A549 treated with dexamethasone at 1 μM for 4 hours (cell line): ENCODE data around the gene GDPD5. TPM values are rescaled to one million over a fixed set of nuclear protein-coding genes. Genes with fewer than 3 reads are reported as not detected.

Experiments used
- total RNA-seq: library from RNA; stranded (reverse); fragments of 200-300 nt; extraction: Qiagen RNA extraction; gene quantifications from 5 replicates; pipeline ENCODE4 v1.2.3, GENCODE V29; 2022

The GDPD5 gene
- 7.0 to 14.7 TPM (median 12.1 TPM) in 5 replicates for total RNA-seq

GRCh38 chr11:75525433-75526191, at the start of gene GDPD5:
Gene GDPD5, minus strand, starts transcription at chr11:75525941. Its CDS starts 48,206 bp downstream, at chr11:75477735.

GRCh38 chr11:75562048-75562835, 36.5 kb upstream of the GDPD5 start, which contains the start of gene SERPINH1:
Gene SERPINH1, plus strand, starts transcription at chr11:75562253. Its CDS starts 4,097 bp downstream, at chr11:75566350.

GRCh38 chr11:75432911-75433321, 92.8 kb downstream of the GDPD5 start, which contains the start of gene KLHL35:
Gene KLHL35, minus strand, starts transcription at chr11:75433203. Its CDS starts 2,574 bp downstream, at chr11:75430629.

GRCh38 chr11:75399344-75400145, 126.2 kb downstream of the GDPD5 start, which contains the start of gene RPS3:
Gene RPS3, plus strand, starts transcription at chr11:75399518. Its CDS starts 30 bp downstream, at chr11:75399548.

Other genes starting within 250 kb of the GDPD5 start
- gene ARRB1, start 174.3 kb downstream of the GDPD5 start, total RNA-seq = 16.2 to 30.9 TPM (median 29.5 TPM) in 5 replicates
- gene RPS3, start 126.4 kb downstream of the GDPD5 start, total RNA-seq = 3,250 to 4,590 TPM (median 3,325 TPM) in 5 replicates
- 0.87 to 1.3 TPM (median 0.98 TPM) in 5 replicates for gene KLHL35, start 92.7 kb downstream of the GDPD5 start, total RNA-seq
- 63.3 to 93.2 TPM (median 84.5 TPM) in 5 replicates for gene SERPINH1, start 36.3 kb upstream of the GDPD5 start, total RNA-seq
- gene MAP6, start 143.1 kb upstream of the GDPD5 start, total RNA-seq = 1.4 to 2.3 TPM (median 1.7 TPM) in 5 replicates
- gene MOGAT2, start 191.9 kb upstream of the GDPD5 start, total RNA-seq = 0.05 to 0.09 TPM in 2 of 5 replicates, not detected in the others
- gene DGAT2, start 242.8 kb upstream of the GDPD5 start, total RNA-seq = 1.2 to 1.9 TPM (median 1.5 TPM) in 5 replicates